Fibroblast of skin of right quadriceps (primary cell): Measurements from ENCODE around the gene CLK2.
"Not testable (repeated sequence)": the region's sequence is repeated elsewhere in the genome, so short reads cannot be mapped to it uniquely, and the experiment has no call there.

Experiments used
- DNase-seq: peaks from one replicate; pipeline ENCODE4 v3.0.0-alpha.2; 2013

CLK2 gene

GRCh38 chr1:155295942-155296267 is 22.6 kb upstream of the CLK2 start:
- no peak for DNase-seq

- no peak for DNase-seq
Observed at GRCh38 chr1:155295183-155295941, 22.1 kb upstream of the CLK2 start.

- DNase-seq = no peak
Observed at GRCh38 chr1:155294520-155295182, 21.3 kb upstream of the CLK2 start.

GRCh38 chr1:155293086-155293749 is 19.9 kb upstream of the CLK2 start:
- DNase-seq = no peak

GRCh38 chr1:155291006-155291405 is 17.7 kb upstream of the CLK2 start:
- DNase-seq = not testable (repeated sequence)

GRCh38 chr1:155287987-155288543 is 14.8 kb upstream of the CLK2 start:
- no peak for DNase-seq

GRCh38 chr1:155286544-155286943 is 13.2 kb upstream of the CLK2 start:
- DNase-seq = no peak

- no peak for DNase-seq
Observed at GRCh38 chr1:155285631-155286044, 12.3 kb upstream of the CLK2 start.

- no peak for DNase-seq
Observed at GRCh38 chr1:155285063-155285462, 11.8 kb upstream of the CLK2 start.

GRCh38 chr1:155284476-155284875 is 11.2 kb upstream of the CLK2 start:
- no peak for DNase-seq

- no peak for DNase-seq
Observed at GRCh38 chr1:155282488-155283091, 9.3 kb upstream of the CLK2 start.

GRCh38 chr1:155279268-155279667 is 6.0 kb upstream of the CLK2 start:
- no peak for DNase-seq

- DNase-seq = no peak
Observed at GRCh38 chr1:155278689-155279160, 5.4 kb upstream of the CLK2 start.

- DNase-seq = peak; percentile 28
Observed at GRCh38 chr1:155277902-155278688, 4.8 kb upstream of the CLK2 start.

GRCh38 chr1:155277070-155277901 is 4.0 kb upstream of the CLK2 start, which contains the start of gene HCN3:
TSS of gene HCN3 (plus strand) at chr1:155277463. CDS start at chr1:155277591, 128 bp downstream.
- DNase-seq = peak; percentile 94

- DNase-seq = peak; percentile 54
Observed at GRCh38 chr1:155272466-155273342, 600 bp downstream of the CLK2 start.

GRCh38 chr1:155269381-155269780 is 3.9 kb downstream of the CLK2 start:
- DNase-seq = no peak

- no peak for DNase-seq
Observed at GRCh38 chr1:155268630-155269029, 4.7 kb downstream of the CLK2 start.

- DNase-seq = no peak
Observed at GRCh38 chr1:155267373-155267772, 5.9 kb downstream of the CLK2 start.

- DNase-seq = no peak
Observed at GRCh38 chr1:155266553-155266952, 6.8 kb downstream of the CLK2 start.
